Medulla oblongata (tissue), 1 donor: ENCODE measurements around the gene BZW2.
"Not testable (repeated sequence)": the region's sequence is repeated elsewhere in the genome, so short reads cannot be mapped to it uniquely, and the experiment has no call there.

Experiments
- DNase-seq: peaks from one replicate; pipeline ENCODE4 v3.0.0-alpha.2; 2015; ENCODE audit errors: extremely low spot score

The BZW2 gene

DNA sequence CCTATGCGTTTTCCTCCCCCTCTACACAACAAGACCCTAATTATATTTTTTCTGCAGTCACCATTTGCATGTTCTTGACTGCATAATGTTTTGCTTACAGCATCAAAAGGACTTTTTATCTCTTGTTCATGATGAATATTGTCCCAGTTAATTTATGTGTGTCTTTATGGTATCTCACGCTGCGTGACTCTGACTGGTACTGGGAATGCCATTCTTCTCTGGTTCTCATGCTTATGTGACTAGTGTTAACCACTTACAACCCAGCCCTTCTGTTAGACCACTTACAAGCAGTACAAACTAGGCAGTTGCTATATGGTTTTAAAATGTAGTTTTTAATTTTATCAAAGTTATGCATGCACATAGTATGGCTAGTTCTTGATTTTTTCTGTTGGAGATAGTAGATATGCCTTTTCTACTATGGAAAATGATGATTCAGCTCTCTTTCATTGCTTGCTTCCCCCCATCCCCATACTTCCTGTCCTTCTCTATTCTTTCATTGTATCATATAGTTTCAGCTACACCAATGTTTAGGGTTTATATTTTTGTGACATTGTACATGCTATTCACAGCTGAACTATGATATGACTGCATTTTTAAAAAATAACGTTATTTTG is 24.9 kb downstream of the BZW2 start:
- DNase-seq, result no peak

DNA sequence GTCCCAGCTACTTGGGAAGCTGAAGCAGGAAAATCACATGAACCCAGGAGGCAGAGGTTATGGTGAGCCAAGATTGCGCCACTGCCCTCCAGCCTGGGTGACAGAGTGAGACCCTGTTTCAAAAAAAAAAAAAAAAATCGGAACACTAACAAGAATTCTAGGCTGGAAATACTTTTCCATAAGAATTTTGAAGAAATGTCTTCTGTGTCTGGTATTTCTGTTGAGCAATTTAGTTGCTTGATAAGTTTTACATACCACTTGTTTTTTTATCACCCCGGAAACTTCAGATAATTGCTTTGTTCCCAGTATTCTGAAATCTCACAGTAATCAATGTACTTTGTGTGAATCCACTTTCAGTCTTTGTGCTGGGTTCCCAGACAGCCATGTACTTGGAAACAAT is 25.8 kb downstream of the BZW2 start:
- DNase-seq, result no peak

DNA sequence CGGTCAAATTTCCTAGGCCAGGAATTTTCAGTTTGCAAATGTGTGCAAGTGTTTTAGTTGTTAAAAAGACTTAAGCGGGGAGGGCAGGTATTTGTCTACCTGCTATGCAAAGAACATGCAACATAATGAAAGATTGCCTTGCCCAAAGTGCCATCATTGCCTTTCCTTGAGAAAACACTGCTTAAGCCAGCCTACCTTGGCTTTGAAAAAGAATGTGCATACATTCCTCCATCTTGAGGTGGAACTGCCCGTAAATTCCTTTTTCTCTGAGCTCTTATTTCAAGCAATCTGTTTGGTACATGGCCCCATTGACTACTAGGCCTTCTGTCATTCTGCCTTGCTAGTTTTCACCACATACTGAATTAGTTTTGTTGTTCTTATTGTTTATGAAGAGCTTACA is 29.3 kb downstream of the BZW2 start:
- DNase-seq, result no peak

DNA sequence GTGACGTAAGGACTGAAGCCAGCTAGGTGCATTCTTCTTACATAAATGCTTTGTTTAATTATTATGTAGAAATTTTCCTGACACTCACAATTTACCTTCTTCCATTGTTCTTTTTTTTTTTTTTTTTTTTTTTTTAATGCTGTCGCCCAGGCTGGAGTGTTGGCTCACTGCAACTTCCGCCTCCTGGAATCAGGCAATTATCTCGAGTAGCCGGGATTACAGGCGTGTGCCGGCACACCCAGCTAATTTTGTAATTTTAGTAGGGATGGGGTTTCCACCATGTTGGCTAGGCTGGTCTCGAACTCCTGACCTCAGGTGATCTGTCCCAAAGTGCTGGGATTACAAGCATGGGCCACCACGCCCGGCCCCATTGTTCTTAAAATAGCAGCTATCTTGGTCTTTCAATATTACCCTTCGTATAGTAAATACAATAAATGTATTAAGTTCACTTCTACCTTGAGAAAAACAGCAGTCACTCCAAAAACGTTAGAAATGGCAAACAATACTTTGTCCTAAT is 32.1 kb downstream of the BZW2 start:
- DNase-seq, result no peak

DNA sequence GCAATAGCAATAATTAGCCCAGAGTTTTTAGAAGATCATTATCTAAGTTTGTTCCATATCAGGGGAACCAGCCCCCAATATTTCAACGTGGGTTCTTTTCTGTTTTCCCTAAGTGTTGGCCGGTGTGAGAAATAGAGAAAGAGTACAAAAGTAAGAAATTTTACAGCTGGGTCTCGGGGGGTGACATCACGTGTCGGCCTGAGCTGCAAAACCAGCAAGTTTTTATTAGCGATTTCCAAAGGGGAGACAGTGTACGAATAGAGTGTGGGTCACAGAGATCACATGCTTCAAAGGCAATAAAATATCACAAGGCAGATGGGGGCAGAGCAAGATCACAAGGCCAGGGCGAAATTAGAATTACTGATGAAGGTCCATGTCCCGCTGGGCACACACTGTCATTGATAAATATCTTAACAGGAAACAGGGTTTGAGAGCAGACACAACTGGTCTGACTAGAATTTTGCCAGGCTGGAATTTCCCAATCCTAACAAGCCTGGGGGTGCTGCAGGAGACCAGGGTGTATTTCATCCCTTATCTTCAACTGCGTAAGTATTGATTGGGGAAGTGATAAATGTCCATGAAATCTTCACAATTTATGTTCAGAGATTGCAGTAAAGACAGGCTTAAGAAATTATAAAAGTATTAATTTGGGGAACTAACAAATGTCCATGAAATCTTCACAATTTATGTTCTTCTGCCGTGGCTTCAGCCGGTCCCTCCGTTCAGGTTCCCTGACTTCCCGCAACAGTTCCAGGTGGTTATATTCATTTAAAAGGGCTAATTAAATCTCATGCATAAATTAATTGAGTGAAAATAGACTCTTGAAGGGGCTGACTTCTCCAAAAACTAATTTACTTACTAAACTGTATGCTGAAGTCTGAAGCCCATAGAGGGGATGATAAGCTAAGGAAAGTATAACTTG is 32.9 kb downstream of the BZW2 start:
- not testable (repeated sequence) for DNase-seq

DNA sequence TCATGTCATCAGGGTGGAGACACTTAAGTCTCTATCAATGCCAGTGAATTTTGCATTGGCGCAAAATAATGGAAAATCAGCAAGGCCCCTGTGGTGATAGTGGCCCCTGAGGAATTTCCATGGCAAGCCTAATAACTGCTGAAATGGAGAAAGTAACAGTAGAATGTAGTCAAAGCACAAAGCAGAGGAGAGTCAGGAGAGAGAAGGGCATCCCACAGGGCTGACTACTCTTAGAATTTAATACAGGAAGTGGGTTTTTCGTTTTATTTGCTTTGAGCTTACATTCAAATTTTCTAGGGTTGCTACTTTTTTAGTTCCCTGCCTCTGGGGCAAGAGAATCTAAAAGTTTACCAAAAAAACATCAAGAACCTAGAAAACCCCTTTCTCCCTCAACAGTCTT is 39.0 kb downstream of the BZW2 start:
- DNase-seq, result no peak

DNA sequence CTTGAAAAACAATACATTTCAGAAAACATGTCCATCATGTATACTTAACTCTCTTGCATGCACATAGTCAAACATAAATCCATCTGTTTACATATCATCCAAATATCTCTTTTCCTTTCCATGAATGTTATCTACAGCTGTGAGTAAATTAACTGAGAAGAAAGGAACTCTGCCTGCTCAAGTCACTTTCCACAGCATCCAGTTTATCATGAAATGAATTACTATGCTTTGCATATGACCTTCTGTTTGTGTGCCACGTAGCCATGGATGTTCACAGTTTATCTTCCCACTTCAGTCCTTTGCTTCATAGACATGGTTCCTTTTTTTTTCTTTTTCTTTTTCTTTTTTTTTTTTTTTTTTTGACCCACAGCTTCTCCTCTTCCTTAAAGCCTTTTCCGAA is 39.6 kb downstream of the BZW2 start:
- no peak for DNase-seq

DNA sequence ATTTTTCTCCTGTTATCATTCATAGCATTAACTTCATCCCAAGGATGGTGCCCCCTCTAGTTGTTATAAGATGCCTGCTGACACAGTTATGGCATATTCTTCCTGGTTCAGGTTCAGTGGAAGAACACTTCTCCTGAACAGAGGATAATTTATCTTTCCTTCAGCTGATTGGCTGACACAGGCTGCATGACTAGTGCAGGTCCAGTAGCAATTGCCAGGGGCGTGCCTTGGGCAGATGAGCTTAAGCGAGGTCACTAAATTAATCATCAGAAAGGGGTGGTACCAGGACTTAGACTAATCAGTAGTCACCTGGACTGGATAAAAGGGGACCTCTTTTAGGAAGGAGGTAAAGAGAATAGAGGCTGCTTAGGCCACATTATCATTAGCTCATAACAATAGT is 42.3 kb downstream of the BZW2 start:
- DNase-seq, result no peak

DNA sequence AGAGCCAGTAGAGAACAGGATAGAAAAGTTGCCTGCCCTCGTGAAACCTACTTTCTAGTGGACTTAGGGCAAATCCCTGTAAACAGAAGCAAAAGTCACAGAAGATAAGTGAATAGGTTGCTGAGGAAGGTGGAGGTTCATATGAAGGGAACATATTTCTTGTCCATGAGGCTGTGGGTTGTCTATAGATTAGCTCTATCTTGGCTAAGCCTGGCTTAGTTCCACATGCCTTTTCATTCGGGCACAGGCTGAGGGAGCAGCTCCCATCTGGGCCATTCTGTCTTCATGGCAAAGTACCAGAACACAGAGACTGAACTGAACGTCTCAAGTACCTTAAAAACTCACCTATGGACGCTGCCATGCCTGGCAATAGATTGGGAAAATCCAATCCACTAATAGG is 45.3 kb downstream of the BZW2 start:
- no peak for DNase-seq

DNA sequence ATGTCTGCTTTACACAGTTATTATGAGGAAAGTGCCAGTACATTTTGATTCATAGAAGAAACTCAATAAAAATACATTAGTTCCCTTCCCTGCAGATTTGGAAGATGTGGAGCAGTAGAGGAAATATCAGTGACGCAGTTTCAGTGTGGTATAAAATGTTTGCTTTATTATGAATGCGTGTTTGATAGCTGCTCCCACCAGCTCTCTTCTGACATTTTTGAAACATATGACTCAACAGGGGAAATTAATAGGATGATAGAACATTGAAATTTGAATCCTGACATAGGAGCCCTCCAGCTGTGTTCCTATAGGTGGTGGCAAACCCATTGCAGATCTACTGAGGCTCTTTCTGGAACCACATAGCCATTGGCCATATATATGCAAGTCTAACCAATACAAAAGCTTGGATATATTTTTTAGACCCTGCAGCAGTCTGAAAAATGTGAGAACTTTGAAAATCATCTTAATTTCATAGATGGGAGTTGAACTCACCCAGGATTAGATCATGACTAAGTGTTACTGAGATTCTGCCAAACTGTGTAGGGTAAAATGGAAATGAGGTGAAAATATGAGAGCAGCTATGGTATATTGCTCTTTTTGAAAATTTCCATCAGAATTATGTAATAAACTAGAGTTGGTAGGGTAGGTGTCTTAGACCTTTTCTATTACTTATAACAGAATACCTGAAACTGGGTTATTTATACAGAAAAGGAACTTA is 47.8 kb downstream of the BZW2 start:
- no peak for DNase-seq

DNA sequence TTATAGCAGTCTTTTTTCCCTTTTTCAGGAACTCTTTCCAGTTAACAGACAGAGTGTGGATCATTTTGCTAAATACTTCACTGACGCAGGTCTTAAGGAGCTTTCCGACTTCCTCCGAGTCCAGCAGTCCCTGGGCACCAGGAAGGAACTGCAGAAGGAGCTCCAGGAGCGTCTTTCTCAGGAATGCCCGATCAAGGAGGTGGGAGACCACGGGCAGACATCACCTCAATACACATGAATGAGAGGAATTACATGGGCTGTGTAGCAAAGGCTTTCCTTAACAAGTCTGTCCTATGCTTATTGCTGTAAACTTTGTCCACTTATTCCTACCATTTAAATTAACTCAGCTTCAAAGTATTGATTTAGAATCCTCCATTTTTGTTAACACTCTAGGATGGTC is 48.8 kb downstream of the BZW2 start:
- no peak for DNase-seq

DNA sequence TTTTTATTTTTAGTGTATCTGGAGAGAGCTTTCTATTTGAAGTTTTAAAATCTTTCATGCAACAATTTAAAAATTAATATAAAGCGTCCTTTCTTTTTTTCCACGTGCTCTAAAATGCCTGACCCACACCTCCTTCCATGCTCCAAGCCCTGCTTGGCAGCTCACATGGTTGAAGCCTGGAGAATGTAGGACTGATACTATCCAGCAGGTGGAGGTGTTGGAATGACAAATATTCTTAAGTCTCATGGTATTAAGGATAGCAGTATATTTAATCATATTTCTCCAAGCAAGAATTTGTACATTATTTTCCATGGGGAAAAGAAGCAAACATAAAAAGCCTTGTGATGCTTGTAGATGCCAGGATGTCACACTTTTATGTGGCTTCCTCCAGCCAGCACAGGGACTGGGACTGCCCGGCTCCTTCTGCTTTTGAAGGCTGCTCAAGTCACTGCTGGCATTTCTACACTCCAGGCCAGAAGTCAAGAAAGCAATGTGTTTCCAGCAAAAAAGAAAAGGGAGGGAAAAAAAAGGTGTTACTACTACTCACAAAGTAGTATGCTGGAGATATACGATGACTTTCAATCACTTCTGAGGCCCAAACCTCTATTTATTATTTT is 49.7 kb downstream of the BZW2 start:
- peak; percentile 24 for DNase-seq

DNA sequence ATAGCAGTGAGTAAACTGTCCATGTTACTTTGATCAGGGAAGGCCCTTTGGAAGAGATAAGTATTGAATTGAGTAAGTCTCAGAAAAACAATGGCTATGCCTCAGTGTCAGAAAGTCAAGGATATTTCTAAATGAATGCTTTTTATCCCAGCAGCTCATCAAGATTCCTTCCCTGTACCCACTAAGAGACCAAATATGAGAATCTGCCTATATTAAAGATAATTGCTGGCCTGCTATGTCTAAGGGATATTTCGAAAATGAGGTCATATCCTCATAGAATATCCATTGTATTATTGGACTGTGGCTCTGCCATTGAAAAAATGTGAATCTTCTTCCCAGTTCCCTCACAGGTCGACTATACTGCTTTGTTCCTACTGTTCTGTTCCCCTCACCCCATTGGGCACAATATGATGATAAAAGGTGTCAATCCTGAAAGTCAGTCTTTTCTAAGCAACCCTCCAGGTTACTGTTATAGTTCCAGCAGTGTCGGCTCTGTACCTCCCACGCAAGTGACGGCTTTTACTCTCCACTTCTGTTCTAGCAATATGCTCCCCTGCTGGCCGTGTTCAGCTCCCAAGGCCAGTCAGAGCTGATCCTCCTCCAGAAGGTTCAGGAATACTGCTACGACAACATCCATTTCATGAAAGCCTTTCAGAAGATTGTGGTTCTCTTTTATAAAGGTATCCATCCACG is 51.7 kb downstream of the BZW2 start:
- DNase-seq, result no peak

DNA sequence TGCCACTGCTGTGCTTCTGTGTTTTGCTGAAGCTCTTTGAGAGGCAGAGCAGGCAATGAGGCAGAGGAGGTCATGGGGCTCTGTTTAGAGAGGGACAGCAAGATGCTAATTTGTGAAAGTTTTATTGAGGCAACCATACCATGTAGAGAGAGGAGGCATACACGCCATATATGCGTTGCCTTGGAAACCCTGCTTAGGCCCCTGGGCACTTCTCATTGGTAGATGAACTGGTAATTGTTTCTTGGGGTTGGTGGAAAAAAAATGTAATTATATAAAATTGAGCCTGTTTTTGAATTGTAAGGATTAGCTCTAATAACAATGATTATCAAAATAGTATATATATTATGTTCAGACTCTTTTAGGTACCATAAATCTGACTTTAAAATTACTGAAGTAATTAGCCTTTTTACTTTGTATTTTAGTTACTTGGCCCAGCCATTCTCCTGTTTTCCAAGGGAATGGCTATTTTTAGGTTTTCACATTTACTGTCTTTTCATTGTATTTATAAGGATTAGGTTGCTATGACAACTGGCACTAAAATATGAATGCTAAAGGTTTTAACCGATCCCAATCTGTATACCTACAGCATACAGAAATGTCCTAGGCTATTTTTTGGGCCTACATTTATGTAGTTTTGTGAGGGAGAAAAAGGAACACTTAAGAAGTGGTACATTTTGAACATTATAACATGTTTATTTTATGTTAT is 52.4 kb downstream of the BZW2 start:
- DNase-seq, result no peak

DNA sequence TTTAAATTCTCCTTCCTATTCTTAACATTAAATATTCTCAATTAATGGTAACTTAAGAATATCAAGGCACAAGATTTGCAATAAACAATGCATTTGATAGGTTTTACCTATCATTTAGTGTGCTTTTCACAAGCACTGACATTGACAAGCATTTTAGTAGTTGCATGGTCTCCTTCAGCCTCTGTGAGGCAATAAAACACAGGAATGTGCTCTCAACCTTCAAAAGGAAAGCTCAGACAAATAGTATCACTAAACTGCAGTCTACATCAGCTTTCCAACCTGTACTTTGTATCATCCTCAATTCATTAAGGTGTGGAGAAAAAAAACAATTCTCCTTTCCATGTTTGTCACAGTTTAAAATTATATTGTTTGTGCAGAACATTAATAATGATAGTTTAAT is 56.5 kb downstream of the BZW2 start:
- DNase-seq, result no peak

DNA sequence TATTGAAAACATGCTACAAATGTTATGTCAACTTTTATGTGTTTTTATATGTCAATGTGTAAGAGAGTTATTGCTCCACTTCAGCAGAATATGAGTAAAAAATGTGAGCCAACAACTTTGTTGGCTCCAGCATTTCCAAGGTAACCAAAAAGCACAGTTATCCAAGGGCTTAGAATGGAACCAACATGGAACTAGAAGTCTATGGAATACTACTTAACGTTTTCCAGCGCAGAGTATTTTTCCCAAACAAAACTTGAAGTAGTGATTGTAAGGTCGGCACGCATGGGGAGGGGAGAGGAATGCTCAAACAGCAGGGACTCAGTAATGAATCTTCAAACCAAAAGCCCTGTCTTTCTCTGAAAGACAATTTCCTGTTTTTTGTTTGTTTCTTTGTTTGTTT is 62.5 kb downstream of the BZW2 start:
- DNase-seq, result no peak

DNA sequence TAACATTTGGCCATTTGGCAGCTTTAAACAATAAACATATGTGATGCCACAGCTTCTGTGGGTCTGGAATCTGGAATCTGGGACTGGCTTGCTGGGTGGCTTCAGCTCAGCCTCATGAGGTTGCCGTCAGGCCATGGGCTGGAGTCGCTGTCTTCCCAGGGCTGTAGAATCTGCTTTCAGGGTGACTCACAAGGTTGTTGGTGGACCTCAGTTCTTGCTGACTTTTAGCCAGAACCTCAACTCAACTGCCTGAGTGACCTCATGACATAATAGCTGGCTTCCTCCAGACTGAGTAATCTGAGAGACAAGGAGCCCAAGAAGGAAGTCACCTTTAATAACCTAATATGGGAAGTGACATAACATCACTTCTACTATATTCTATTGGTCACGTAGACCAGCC is 63.0 kb downstream of the BZW2 start:
- DNase-seq, result no peak

DNA sequence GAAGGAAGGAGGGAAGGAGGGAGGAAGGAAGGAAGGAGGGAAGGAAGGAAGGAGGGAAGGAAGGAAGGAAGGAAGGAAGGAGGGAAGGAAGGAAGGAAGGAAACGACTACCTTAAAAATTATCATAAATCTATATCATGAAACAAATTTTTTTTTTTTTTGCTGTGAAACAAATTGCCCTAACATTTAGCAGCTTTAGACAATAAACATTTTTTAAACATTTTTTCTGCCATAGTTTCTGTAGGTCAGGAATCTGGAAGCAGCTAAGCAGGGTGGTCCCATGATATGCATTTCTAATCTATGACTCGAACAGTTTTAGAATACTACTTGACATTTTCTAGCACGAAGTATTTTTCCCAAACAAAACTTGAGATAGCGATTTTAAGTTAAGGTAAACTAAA is 64.7 kb downstream of the BZW2 start:
- no peak for DNase-seq

DNA sequence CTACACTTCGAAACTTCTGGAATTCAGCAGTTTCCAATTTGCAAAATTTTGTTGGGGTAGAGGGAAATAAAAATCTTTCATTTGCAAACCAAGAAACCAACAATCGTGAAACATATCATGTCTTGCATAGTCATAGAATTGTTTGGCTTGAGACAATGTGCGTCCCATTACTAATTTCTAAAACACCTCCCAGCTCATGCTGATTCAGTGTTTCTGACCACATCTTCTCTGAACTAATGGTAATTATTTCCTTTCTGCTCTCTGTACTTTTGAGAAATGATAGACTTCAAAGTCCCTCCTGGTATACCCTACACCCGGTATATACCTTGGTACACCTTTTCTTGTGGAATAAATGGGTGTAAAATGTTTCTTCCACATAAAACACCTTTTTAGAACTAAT is 65.7 kb downstream of the BZW2 start:
- no peak for DNase-seq

DNA sequence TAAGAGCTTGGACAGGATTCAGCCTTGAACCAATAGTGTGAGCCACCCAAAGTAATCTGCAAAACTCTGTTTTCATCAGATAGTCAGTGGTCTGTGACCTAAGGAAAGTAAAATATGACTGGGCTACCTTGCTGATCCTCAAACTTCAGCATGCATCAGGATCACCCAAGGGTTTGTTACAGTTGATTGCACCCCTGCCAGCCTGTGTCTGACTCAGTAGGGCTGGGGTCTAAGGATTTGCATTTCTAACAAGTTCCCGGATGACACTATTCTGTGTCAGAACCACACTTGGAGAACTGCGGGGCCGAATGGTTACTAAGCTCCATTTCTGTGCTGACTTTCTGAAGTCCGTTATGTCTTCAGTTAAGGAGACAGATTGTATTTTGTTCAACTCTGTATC is 66.9 kb downstream of the BZW2 start:
- no peak for DNase-seq

DNA sequence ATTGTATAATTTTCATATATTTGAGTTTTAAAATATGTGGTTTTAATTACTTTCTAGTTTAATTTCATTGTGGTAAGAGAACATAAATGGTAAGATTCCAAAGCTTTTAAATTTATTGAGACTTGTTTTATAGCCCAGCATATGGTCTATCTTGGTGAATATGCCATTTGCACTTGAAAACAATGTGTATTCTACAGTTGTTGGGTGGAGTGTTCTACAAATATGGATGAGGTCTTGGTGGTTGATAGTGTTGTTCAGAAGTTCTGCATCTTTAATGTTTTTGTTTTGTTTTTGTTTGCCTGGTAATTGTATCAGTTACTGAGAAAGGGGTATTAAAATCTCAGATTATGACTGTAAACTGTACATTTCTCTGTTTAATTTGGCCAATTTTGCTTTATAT is 69.9 kb downstream of the BZW2 start:
- DNase-seq, result no peak
